Endothelial cell of umbilical vein (primary cell): Measurements from ENCODE around the gene GJB4. TPM values are rescaled to one million over a fixed set of nuclear protein-coding genes. Genes with fewer than 3 reads are reported as not detected.

Experiments used
- BruUV-seq: library from RNA; stranded (reverse); fragments of 400-500 nt; replicated peaks from 2 replicates; lab custom pipeline; 2021; lab: Mats Ljungman, UMichigan
- CTCF ChIA-PET: fragments of 300-600, 350-600 bp; sonication (Branson Sonifier 250); formaldehyde crosslinking; loops from one replicate; lab custom pipeline; 2021; ENCODE audit warnings: antibody characterized with exemption, inconsistent platforms; lab: Charles Lee
- POLR2A ChIA-PET: fragments of 300-600, 350-600 bp; sonication (Branson Sonifier 250); formaldehyde crosslinking; loops from one replicate; lab custom pipeline; 2021; ENCODE audit warnings: antibody characterized with exemption, inconsistent platforms; lab: Charles Lee
- DNase-seq: peaks from one replicate; pipeline ENCODE4 v3.0.0-alpha.2; 2011; ENCODE audit warnings: low read depth, low spot score
- FAIRE-seq: peaks from 2 replicates; lab custom pipeline; 2011; peaks lifted over from hg19 to GRCh38; lab: Jason Lieb, UNC
- H2AFZ ChIP-seq: 2 replicates; pipeline ENCODE4 v1.6.0; 2012; ENCODE audit warnings: low read depth, low read length, control low read depth, inconsistent platforms
- H3K27ac ChIP-seq: 2 replicates; pipeline ENCODE4 v1.5.1; 2011; ENCODE audit warnings: low read depth, mild to moderate bottlenecking, control low read depth, low read length, moderate library complexity; ENCODE audit not compliant: insufficient read depth
- H3K27me3 ChIP-seq, 2 experiments: 2 replicates each; pipeline versions ENCODE4 v1.6.0 to v1.6.1; 2011; ENCODE audit warnings: low read length in 2 of 2, mixed read lengths in 1 of 2; ENCODE audit not compliant: control insufficient read depth in 2 of 2, insufficient read depth in 2 of 2
- H3K36me3 ChIP-seq, 2 experiments: 2 replicates in 1 of 2; 3 replicates in 1 of 2; pipeline ENCODE4 v1.5.1; 2011; ENCODE audit warnings: low read length in 2 of 2, mild to moderate bottlenecking in 1 of 2, moderate library complexity in 1 of 2; ENCODE audit not compliant: control insufficient read depth in 2 of 2, insufficient read depth in 2 of 2; ENCODE audit errors: extremely low read depth in 1 of 2
- H3K4me1 ChIP-seq: 3 replicates; pipeline ENCODE4 v1.5.1; 2011; ENCODE audit warnings: mild to moderate bottlenecking, low read length; ENCODE audit not compliant: control insufficient read depth, insufficient read depth; ENCODE audit errors: extremely low read depth
- H3K4me2 ChIP-seq: 2 replicates; pipeline ENCODE4 v1.6.1; 2011; ENCODE audit warnings: low read length, control low read depth, mixed read lengths; ENCODE audit not compliant: insufficient read depth
- H3K4me3 ChIP-seq, 3 experiments: fragments of 200-600 bp in 1 of 3; sonication (generic), shearing (Covaris generic) in 1 of 3; replicated peaks in 1 of 3; 2 replicates each; pipeline ENCODE4 v1.5.1; 2011 to 2016; ENCODE audit warnings: control low read depth in 3 of 3, low read length in 3 of 3, mild to moderate bottlenecking in 2 of 3, inconsistent platforms in 1 of 3, low read depth in 1 of 3, moderate library complexity in 1 of 3; ENCODE audit not compliant: insufficient read depth in 1 of 3
- H3K79me2 ChIP-seq: 2 replicates; pipeline ENCODE4 v1.6.0; 2012; ENCODE audit warnings: low read length, inconsistent platforms; ENCODE audit not compliant: control insufficient read depth, insufficient read depth
- H3K9ac ChIP-seq: replicated peaks from 2 replicates; pipeline ENCODE3; 2011; ENCODE audit warnings: low read length, control low read depth; ENCODE audit not compliant: insufficient read depth; ENCODE audit errors: extremely low read depth
- H3K9me1 ChIP-seq: replicated peaks from 3 replicates; pipeline ENCODE4 v1.6.0; 2011; ENCODE audit warnings: mild to moderate bottlenecking, low read length; ENCODE audit not compliant: control insufficient read depth, insufficient read depth; ENCODE audit errors: extremely low read depth
- H3K9me3 ChIP-seq: replicated peaks from 2 replicates; pipeline ENCODE4 v1.5.1; 2012; ENCODE audit warnings: low read length, inconsistent platforms; ENCODE audit not compliant: control insufficient read depth, insufficient read depth
- H4K20me1 ChIP-seq: replicated peaks from 2 replicates; pipeline ENCODE3; 2011; ENCODE audit warnings: mild to moderate bottlenecking, low read length; ENCODE audit not compliant: control insufficient read depth, insufficient read depth; ENCODE audit errors: extremely low read depth
- EZH2 ChIP-seq: IDR thresholded peaks from 2 replicates; pipeline ENCODE4 v1.6.1; 2012; ENCODE audit warnings: borderline replicate concordance, low read depth, mild to moderate bottlenecking, moderate library complexity, low read length, inconsistent platforms; ENCODE audit not compliant: severe bottlenecking
- FOS ChIP-seq: IDR thresholded peaks from 2 replicates; pipeline ENCODE4 v1.6.1; 2011; ENCODE audit warnings: mild to moderate bottlenecking, low read length, moderate library complexity, borderline replicate concordance; ENCODE audit not compliant: insufficient read depth
- GATA2 ChIP-seq: IDR thresholded peaks from 2 replicates; pipeline ENCODE4 v1.7.0; 2011; ENCODE audit warnings: low read depth, mild to moderate bottlenecking, moderate library complexity, mixed read lengths, low read length; ENCODE audit not compliant: insufficient read length, insufficient read depth
- JUN ChIP-seq: IDR thresholded peaks from 2 replicates; pipeline ENCODE4 v1.6.1; 2011; ENCODE audit warnings: borderline replicate concordance, low read depth; ENCODE audit not compliant: insufficient read length, insufficient read depth
- MAX ChIP-seq: IDR thresholded peaks from 2 replicates; pipeline ENCODE4 v1.6.1; 2011; ENCODE audit not compliant: insufficient read depth, insufficient read length
- dilution Hi-C: fragments of 300-500 bp; cut with MboI; formaldehyde crosslinking; loops from one replicate; pipeline ENCODE4 v1.15.0; 2019; ENCODE audit warnings: low sequenced_read_pairs; ENCODE audit not compliant: extremely low pct_ligation_motif_present
- intact Hi-C: fragments of 100-400 bp; cut with micrococcal nuclease; formaldehyde crosslinking; loops from one replicate; pipeline ENCODE4 v1.10.0; 2022
- polyA plus RNA-seq, 4 experiments: library from polyadenylated mRNA; depleted of rRNA in 3 of 4; stranded (reverse) in 3 of 4; unstranded in 1 of 4; fragments of >200 nt; gene quantifications; 2 replicates each; pipeline versions ENCODE4 v1.2.1 to v1.2.3, GENCODE V29; 2011 to 2012; ENCODE audit warnings: missing spikeins in 1 of 4
- total RNA-seq: library from RNA; stranded (reverse); gene quantifications from 2 replicates; pipeline ENCODE4 v1.2.3, GENCODE V29; 2021
- TF ChIP-seq, protein P1 (sequence below), 2 donors: IDR thresholded peaks; 1 replicate in 1 of 2; 2 replicates in 1 of 2; pipeline ENCODE4 v1.5.1; 2011; ENCODE audit warnings: low read length in 2 of 2, mild to moderate bottlenecking in 2 of 2, moderate library complexity in 2 of 2, control low read depth in 1 of 2, inconsistent platforms in 1 of 2, low read depth in 1 of 2; ENCODE audit not compliant: insufficient read depth in 1 of 2; ENCODE audit errors: extremely low read depth in 1 of 2

The GJB4 gene
- total and polyA plus RNA-seq, 2 donors (not counting 3 experiments of a cell fraction or from before 2014, with no cell fraction given): not detected

- Histone ChIP-seq H2AFZ (no peak within 1 kb of the TSS), H3K27me3 (peaks cover 27 to 33% of the 10 kb centered on the region in 2 experiments), H3K9me1 (no peaks in the 10 kb centered on the region), H3K79me2 (no peaks in the 10 kb centered on the region), H3K36me3 (no peaks in the 10 kb centered on the region), H3K9ac (no peak within 1 kb of the TSS), H3K4me3 (no peak within 1 kb of the TSS), H3K9me3 (no peaks in the 10 kb centered on the region), H3K4me1 (no peaks in the 10 kb centered on the region), H4K20me1 (no peaks in the 10 kb centered on the region), H3K27ac (no peak within 1 kb of the TSS), H3K4me2 (no peak within 1 kb of the TSS)
- DNase-seq (no peak), FAIRE-seq (no peak)
- ChIA-PET CTCF (interaction anchor here (0.5 to 1.2 kb wide), 2 partner anchors 71 to 674 kb away, joined by 3 to 12 read pairs; no protein-coding TSS in a partner anchor), POLR2A (no interaction called here)
- TF ChIP-seq EZH2 (peak; percentile 96), MAX (no peak)
- no TSS peak for BruUV-seq
- intact Hi-C loops (no loop called here), dilution Hi-C loops (no loop called here)
Observed at GRCh38 chr1:34781071-34781843, 21.7 kb downstream of the GJB4 start, which contains the start of gene GJB3. GJB3 (plus strand) TSS chr1:34781214; CDS start chr1:34784763, 3,549 bp downstream.

GRCh38 chr1:34781844-34782391 is 22.4 kb downstream of the GJB4 start:
- H4K20me1 ChIP-seq: no peaks in the 10 kb centered on the region
- peaks cover 27 to 33% of the 10 kb centered on the region in 2 experiments for H3K27me3 ChIP-seq
- DNase-seq (no peak), FAIRE-seq (no peak)
- TF ChIP-seq EZH2: peak; percentile 43
- no peak for TF ChIP-seq GATA2
- no peak for TF ChIP-seq JUN
- no peak for TF ChIP-seq FOS
- TF ChIP-seq, protein P1, sequence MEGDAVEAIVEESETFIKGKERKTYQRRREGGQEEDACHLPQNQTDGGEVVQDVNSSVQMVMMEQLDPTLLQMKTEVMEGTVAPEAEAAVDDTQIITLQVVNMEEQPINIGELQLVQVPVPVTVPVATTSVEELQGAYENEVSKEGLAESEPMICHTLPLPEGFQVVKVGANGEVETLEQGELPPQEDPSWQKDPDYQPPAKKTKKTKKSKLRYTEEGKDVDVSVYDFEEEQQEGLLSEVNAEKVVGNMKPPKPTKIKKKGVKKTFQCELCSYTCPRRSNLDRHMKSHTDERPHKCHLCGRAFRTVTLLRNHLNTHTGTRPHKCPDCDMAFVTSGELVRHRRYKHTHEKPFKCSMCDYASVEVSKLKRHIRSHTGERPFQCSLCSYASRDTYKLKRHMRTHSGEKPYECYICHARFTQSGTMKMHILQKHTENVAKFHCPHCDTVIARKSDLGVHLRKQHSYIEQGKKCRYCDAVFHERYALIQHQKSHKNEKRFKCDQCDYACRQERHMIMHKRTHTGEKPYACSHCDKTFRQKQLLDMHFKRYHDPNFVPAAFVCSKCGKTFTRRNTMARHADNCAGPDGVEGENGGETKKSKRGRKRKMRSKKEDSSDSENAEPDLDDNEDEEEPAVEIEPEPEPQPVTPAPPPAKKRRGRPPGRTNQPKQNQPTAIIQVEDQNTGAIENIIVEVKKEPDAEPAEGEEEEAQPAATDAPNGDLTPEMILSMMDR (IDR thresholded peaks at IDR 0.05; ENCODE audit: extremely low read depth in 1 of 2, insufficient read depth in 1 of 2, low read depth in 1 of 2, low read length in 2 of 2): peak in 1 of 2 donors; percentile 1
- H3K9me3 ChIP-seq: no peaks in the 10 kb centered on the region
- no peaks in the 10 kb centered on the region for H3K79me2 ChIP-seq
- no peak overlapping the region for H2AFZ ChIP-seq
- H3K27ac ChIP-seq: no peak overlapping the region
- H3K4me2 ChIP-seq: no peak overlapping the region
- no peak overlapping the region for H3K9ac ChIP-seq
- no peaks in the 10 kb centered on the region for H3K9me1 ChIP-seq
- no TSS peak for BruUV-seq
- H3K36me3 ChIP-seq: no peaks in the 10 kb centered on the region
- dilution Hi-C loops: no loop called here
- no peak overlapping the region for H3K4me3 ChIP-seq
- CTCF ChIA-PET: interaction anchor here (0.5 to 1.2 kb wide), 2 partner anchors 71 to 673 kb away, joined by 3 to 12 read pairs; no protein-coding TSS in a partner anchor
- POLR2A ChIA-PET: no interaction called here
- no peaks in the 10 kb centered on the region for H3K4me1 ChIP-seq
- intact Hi-C loops: no loop called here
